PC-3 (cell line): ENCODE data around the gene CADPS2. TPM values are rescaled to one million over a fixed set of nuclear protein-coding genes. Genes with fewer than 3 reads are reported as not detected.

ENCODE experiments used
- ATAC-seq: fragments of 200-7000 bp; cut with Tn5 transposase; 2 replicates; pipeline ENCODE4 v1.9.1; 2020; ENCODE audit warnings: mild to moderate bottlenecking, moderate library complexity
- BruUV-seq: library from RNA; stranded (reverse); fragments of 400-500 nt; replicated peaks from 2 replicates; lab custom pipeline; 2021; lab: Mats Ljungman, UMichigan
- CTCF ChIA-PET: fragments of 300-600 bp; sonication (Branson Sonifier 250); formaldehyde crosslinking; loops from one replicate; lab custom pipeline; 2022; ENCODE audit warnings: antibody characterized with exemption; lab: Charles Lee
- POLR2A ChIA-PET: fragments of 300-600 bp; sonication (Branson Sonifier 250); formaldehyde crosslinking; loops from one replicate; lab custom pipeline; 2022; ENCODE audit warnings: antibody characterized with exemption; ENCODE audit not compliant: unreplicated experiment; lab: Charles Lee
- DNase-seq: peaks from one replicate; pipeline ENCODE4 v3.0.0-alpha.2; 2015
- H2AFZ ChIP-seq: fragments of 300-600 bp; sonication (generic); 2 replicates; pipeline ENCODE4 v1.6.0; 2016; ENCODE audit warnings: antibody characterized with exemption, low read length
- H3F3A ChIP-seq: fragments of 300-600 bp; sonication (generic); one replicate; pipeline ENCODE4 v1.6.0; 2017; ENCODE audit warnings: antibody characterized with exemption, low read length, control low read depth, mild to moderate bottlenecking; ENCODE audit not compliant: unreplicated experiment
- H3K27ac ChIP-seq: fragments of 300-600 bp; sonication (generic); 2 replicates; pipeline ENCODE4 v1.5.1; 2016; ENCODE audit warnings: mild to moderate bottlenecking, low read length
- H3K27me3 ChIP-seq: fragments of 300-600 bp; sonication (generic); 2 replicates; pipeline ENCODE4 v1.6.1; 2016; ENCODE audit warnings: low read length, mixed read lengths
- H3K36me3 ChIP-seq: fragments of 300-600 bp; sonication (generic); 2 replicates; pipeline ENCODE4 v1.6.1; 2016; ENCODE audit warnings: low read depth, mixed run types, low read length, mixed read lengths
- H3K4me1 ChIP-seq: fragments of 300-600 bp; sonication (generic); 2 replicates; pipeline ENCODE4 v1.5.1; 2016; ENCODE audit warnings: low read length; ENCODE audit not compliant: insufficient read depth
- H3K4me2 ChIP-seq: fragments of 300-600 bp; sonication (generic); 2 replicates; pipeline ENCODE4 v1.6.0; 2016; ENCODE audit warnings: low read length
- H3K4me3 ChIP-seq: fragments of 300-600 bp; sonication (generic); 2 replicates; pipeline ENCODE4 v1.5.1; 2016; ENCODE audit warnings: mild to moderate bottlenecking, low read length, mixed read lengths
- H3K79me2 ChIP-seq: fragments of 300-600 bp; sonication (generic); 2 replicates; pipeline ENCODE4 v1.6.1; 2017; ENCODE audit warnings: low read length, mixed read lengths
- H3K9ac ChIP-seq: fragments of 300-600 bp; sonication (generic); 2 replicates; pipeline ENCODE4 v1.6.0; 2016; ENCODE audit warnings: mild to moderate bottlenecking, low read length
- H3K9me2 ChIP-seq: fragments of 300-600 bp; sonication (generic); replicated peaks from 2 replicates; pipeline ENCODE4 v1.6.1; 2016; ENCODE audit warnings: mixed run types, low read length, mixed read lengths
- H3K9me3 ChIP-seq: fragments of 300-600 bp; sonication (generic); 2 replicates; pipeline ENCODE4 v1.6.1; 2016; ENCODE audit warnings: low read length, mixed read lengths
- H4K20me1 ChIP-seq: fragments of 300-600 bp; sonication (generic); 2 replicates; pipeline ENCODE4 v1.6.1; 2016; ENCODE audit warnings: low read length, mixed read lengths
- CTCF ChIP-seq: fragments of 300-600 bp; sonication (generic); conservative IDR thresholded peaks from 2 replicates; pipeline ENCODE4 v1.5.1; 2017; ENCODE audit warnings: antibody characterized with exemption, low read depth, mild to moderate bottlenecking, low read length
- EZH2 ChIP-seq: fragments of 300-600 bp; sonication (generic); IDR thresholded peaks from one replicate; pipeline ENCODE4 v1.6.1; 2017; ENCODE audit warnings: antibody characterized with exemption, mild to moderate bottlenecking, low read length; ENCODE audit not compliant: unreplicated experiment
- EZH2phosphoT487 ChIP-seq: fragments of 300-600 bp; sonication (generic); IDR thresholded peaks from 2 replicates; pipeline ENCODE4 v1.6.1; 2018; ENCODE audit warnings: mild to moderate bottlenecking, antibody characterized with exemption, low read length, borderline replicate concordance
- intact Hi-C: fragments of 100-400 bp; cut with micrococcal nuclease; formaldehyde crosslinking; loops from 2 replicates; pipeline ENCODE4 v1.9.0; 2023
- total RNA-seq: library from RNA; depleted of rRNA; stranded (reverse); fragments of >200 nt; gene quantifications from 2 replicates; pipeline ENCODE4 v1.2.3, GENCODE V29; 2014

CADPS2 gene
- total RNA-seq, 1 experiment from 2014 or later: 9.4 TPM

GRCh38 chr7:122457969-122458368 lies 428.3 kb downstream of the CADPS2 start:
- H3K9me3 ChIP-seq: no peaks in the 10 kb centered on the region
- H3K4me2 ChIP-seq: no peak overlapping the region
- H3K4me3 ChIP-seq: no peak overlapping the region
- no peaks in the 10 kb centered on the region for H3K9me2 ChIP-seq
- H3K79me2 ChIP-seq: no peaks in the 10 kb centered on the region
- H3K27ac ChIP-seq: no peak overlapping the region
- ATAC-seq: no peak
- ChIA-PET POLR2A (no interaction called here), CTCF (no interaction called here)
- H4K20me1 ChIP-seq: no peaks in the 10 kb centered on the region
- no peaks in the 10 kb centered on the region for H3K4me1 ChIP-seq
- no peak for DNase-seq
- H2AFZ ChIP-seq: no peak overlapping the region
- no peaks in the 10 kb centered on the region for H3K27me3 ChIP-seq
- H3F3A ChIP-seq: no peaks in the 10 kb centered on the region
- BruUV-seq: no TSS peak
- intact Hi-C loops: no loop called here
- H3K36me3 ChIP-seq: no peaks in the 10 kb centered on the region
- no peak for TF ChIP-seq EZH2phosphoT487
- TF ChIP-seq CTCF: no peak
- TF ChIP-seq EZH2: no peak
- no peak overlapping the region for H3K9ac ChIP-seq

- Histone ChIP-seq H3K36me3 (no peaks in the 10 kb centered on the region), H3K4me3 (no peak overlapping the region), H3K9ac (no peak overlapping the region), H2AFZ (no peak overlapping the region), H3K27ac (no peak overlapping the region), H3K4me2 (no peak overlapping the region), H3K9me2 (no peaks in the 10 kb centered on the region), H3K4me1 (no peaks in the 10 kb centered on the region), H3K79me2 (no peaks in the 10 kb centered on the region), H3F3A (no peaks in the 10 kb centered on the region), H3K9me3 (no peaks in the 10 kb centered on the region), H4K20me1 (no peaks in the 10 kb centered on the region), H3K27me3 (no peaks in the 10 kb centered on the region)
- POLR2A ChIA-PET: interaction anchor here (0.6 kb wide), 1 partner anchor 243 kb away, joined by 4 read pairs; no protein-coding TSS in a partner anchor
- intact Hi-C loops: no loop called here
- CTCF ChIA-PET: no interaction called here
- no TSS peak for BruUV-seq
- ATAC-seq (no peak), DNase-seq (no peak)
- TF ChIP-seq EZH2phosphoT487 (no peak), EZH2 (no peak), CTCF (no peak)
Measured at GRCh38 chr7:122457325-122457724, 428.9 kb downstream of the CADPS2 start.

- no peaks in the 10 kb centered on the region for H3K36me3 ChIP-seq
- no peaks in the 10 kb centered on the region for H4K20me1 ChIP-seq
- H3K79me2 ChIP-seq: no peaks in the 10 kb centered on the region
- H3K9ac ChIP-seq: no peak overlapping the region
- H2AFZ ChIP-seq: no peak overlapping the region
- no peaks in the 10 kb centered on the region for H3F3A ChIP-seq
- ChIA-PET CTCF (no interaction called here), POLR2A (no interaction called here)
- H3K4me3 ChIP-seq: no peak overlapping the region
- intact Hi-C loops: no loop called here
- no peak overlapping the region for H3K27ac ChIP-seq
- no peaks in the 10 kb centered on the region for H3K9me2 ChIP-seq
- H3K4me1 ChIP-seq: no peaks in the 10 kb centered on the region
- H3K4me2 ChIP-seq: no peak overlapping the region
- no peaks in the 10 kb centered on the region for H3K9me3 ChIP-seq
- TF ChIP-seq EZH2: no peak
- TF ChIP-seq EZH2phosphoT487: no peak
- no peak for TF ChIP-seq CTCF
- H3K27me3 ChIP-seq: no peaks in the 10 kb centered on the region
- ATAC-seq: no peak
- DNase-seq: no peak
- BruUV-seq: no TSS peak
Measured at GRCh38 chr7:122454776-122455507, 431.3 kb downstream of the CADPS2 start.
